HG03025 (cell line): Measurements from ENCODE around the gene GUK1.

Experiments
- ATAC-seq: cut with Tn5 transposase; IDR thresholded peaks from one replicate; pipeline ENCODE4 v1.9.1; 2021; ENCODE audit warnings: mild to moderate bottlenecking, moderate library complexity; ENCODE audit not compliant: unreplicated experiment, low FRiP score

GUK1 gene

GRCh38 chr1:228197555-228198147, 57.6 kb downstream of the GUK1 start:
- no peak for ATAC-seq
